Fibroblast of lung (primary cell): ENCODE data around the gene CLEC16A.

Experiments
- CTCF ChIP-seq, 2 donors: IDR thresholded peaks in 1 of 2; conservative IDR thresholded peaks in 1 of 2; 1 replicate in 1 of 2; 2 replicates in 1 of 2; pipeline ENCODE4 v1.5.1; 2011 to 2012; ENCODE audit warnings: low read length in 2 of 2, control low read depth in 1 of 2, inconsistent platforms in 1 of 2, low read depth in 1 of 2, mild to moderate bottlenecking in 1 of 2
- EZH2 ChIP-seq: IDR thresholded peaks from 2 replicates; pipeline ENCODE4 v1.5.1; 2012; ENCODE audit warnings: low read length, control low read depth, mild to moderate bottlenecking; ENCODE audit errors: missing control alignments

DNA sequence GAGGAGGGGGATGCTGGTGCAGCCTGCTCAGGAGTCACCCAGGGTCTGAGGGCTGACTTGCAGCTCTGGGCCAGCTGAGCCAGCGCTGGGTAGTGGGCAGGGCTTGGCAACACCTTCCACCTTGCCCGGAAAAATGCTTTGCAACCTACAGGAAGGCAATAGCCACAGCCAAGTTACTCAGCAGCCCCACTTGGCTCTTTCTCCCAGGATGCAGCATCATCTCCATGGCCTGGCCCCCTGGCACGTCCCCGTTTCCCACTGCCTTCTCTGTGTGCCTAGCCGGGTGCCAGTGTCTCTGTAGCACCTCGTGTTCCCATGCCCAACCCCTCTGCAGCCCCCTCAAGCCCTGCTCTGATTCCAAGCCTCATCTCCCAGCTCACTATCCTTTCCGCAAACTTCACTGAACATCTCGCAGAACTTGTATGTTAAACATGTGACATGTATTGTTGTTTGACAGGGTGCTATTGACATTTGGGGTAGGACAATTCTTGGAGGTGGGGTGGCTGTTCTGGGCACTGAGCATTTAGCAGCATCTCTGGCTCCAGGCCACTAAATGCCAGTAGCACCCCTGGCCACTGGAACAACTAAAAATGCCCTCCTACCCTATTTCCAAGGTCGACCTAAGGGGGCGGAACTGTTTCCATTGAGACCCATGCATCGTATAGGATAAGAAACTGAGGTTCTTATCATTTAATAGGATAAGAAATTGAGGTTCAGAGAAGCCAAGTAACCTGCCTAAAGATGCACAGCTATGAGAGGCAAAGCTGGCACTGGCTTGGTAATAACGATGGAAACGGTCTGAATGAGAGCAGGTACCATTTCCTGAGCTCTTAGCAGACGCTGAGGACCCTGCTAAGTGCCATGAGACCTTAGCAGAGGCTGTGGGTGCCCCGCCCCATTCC is 14.3 kb upstream of the CLEC16A start:
- no peak for TF ChIP-seq CTCF (conservative IDR thresholded peaks at IDR 0.05 in 1 of 2, IDR thresholded peaks at IDR 0.05 in 1 of 2; ENCODE audit: low read depth in 1 of 2, low read length in 2 of 2)
- no peak for TF ChIP-seq EZH2
